ENCODE measurements around the gene TOM1.

- no peak for TF ChIP-seq CTCF (IDR thresholded peaks at IDR 0.05 in 8 of 11, conservative IDR thresholded peaks at IDR 0.05 in 3 of 11)
- TF ChIP-seq POLR2AphosphoS5 (IDR thresholded peaks at IDR 0.05), result no peak
Measured at GRCh38 chr22:35397095-35397904, 97.6 kb downstream of the TOM1 start.
